ENCODE measurements around the gene PACSIN1.

Gene PACSIN1

GRCh38 chr6:34559651-34560365 lies 93.9 kb downstream of the PACSIN1 start:
- Mint-ChIP-seq H3K4me1 (no peaks in the 10 kb centered on the region), H3K27ac (no peak overlapping the region), H3K4me3 (no peak overlapping the region), H3K9me3 (no peaks in the 10 kb centered on the region), H3K27me3 (no peaks in the 10 kb centered on the region)
- ATAC-seq (no peak), DNase-seq (no peak)

DNA sequence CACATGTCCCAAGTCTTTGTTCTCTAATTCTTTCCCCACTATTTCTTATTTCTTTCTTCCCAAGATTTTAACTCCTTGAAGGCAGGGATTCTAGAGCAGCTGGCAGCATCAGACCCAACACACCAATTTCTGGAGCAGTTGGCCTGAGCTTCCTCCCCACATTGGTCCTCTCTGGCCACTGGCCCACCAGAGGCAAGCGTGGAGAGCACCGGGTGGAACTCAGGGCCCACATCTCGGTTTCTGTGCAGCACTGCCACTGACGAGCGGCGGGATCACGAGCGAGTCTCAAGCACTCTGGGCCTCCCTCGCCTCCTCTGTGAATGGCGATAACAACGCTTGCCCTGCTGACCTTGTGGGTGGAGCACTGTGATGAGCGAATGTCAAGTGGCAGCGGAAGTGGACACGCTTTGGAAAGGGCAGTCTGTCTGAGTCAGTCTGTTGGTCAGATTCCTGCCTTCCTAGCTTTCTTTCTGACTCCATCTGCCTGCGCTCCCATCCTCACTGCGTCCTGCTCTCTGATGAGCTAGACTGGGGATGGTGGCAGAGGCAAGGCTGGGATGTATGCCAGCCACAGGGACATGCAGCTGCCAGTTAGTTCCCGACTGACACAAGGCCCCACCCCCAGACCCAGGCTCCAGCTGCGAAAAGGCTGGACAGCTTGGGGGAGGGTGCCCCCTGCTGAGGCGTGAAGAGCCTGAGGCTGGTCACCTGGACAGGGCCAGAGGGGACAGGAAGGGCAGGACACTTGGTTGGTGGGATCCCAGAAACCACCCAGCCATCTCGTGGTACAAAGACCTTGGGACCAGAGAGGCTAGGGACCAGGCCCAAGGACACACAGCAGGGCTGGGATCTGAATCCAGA lies 94.7 kb downstream of the PACSIN1 start:
- no peak overlapping the region for H3K27ac Mint-ChIP-seq
- H3K9me3 Mint-ChIP-seq: no peaks in the 10 kb centered on the region
- H3K4me1 Mint-ChIP-seq: no peaks in the 10 kb centered on the region
- no peak overlapping the region for H3K4me3 Mint-ChIP-seq
- H3K27me3 Mint-ChIP-seq: no peaks in the 10 kb centered on the region
- DNase-seq (no peak), ATAC-seq (no peak)

- no peaks in the 10 kb centered on the region for H3K9me3 Mint-ChIP-seq
- H3K27ac Mint-ChIP-seq: no peak overlapping the region
- H3K27me3 Mint-ChIP-seq: no peaks in the 10 kb centered on the region
- DNase-seq: no peak
- H3K4me1 Mint-ChIP-seq: no peaks in the 10 kb centered on the region
- no peak overlapping the region for H3K4me3 Mint-ChIP-seq
- no peak for ATAC-seq
These were observed 95.3 kb downstream of the PACSIN1 start for GRCh38 chr6:34561227-34561530.

DNA sequence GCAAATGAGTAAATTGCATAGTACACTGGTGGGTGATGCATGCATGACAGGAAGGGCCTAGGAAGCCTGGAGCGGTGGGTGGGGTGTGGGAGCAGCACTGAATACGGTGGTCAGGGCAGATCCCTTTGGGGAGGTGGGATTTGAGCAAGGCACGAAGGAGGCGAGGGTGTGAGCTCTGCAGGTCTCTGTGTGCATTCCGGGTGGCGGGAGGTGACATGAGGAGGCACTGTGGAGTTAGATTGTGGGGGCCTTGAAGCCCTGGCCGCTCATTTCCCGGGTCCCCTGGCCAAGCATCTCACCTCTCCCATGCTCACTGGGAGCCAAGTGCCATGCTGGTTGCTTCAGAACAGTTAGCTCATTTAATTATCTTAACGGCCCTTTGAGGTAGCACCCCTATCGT lies 96.5 kb downstream of the PACSIN1 start:
- Mint-ChIP-seq H3K27me3 (no peaks in the 10 kb centered on the region), H3K4me1 (no peaks in the 10 kb centered on the region)
- no peak for ATAC-seq

GRCh38 chr6:34562861-34563512 lies 97.1 kb downstream of the PACSIN1 start:
- Mint-ChIP-seq H3K9me3 (no peaks in the 10 kb centered on the region), H3K4me3 (no peak overlapping the region), H3K27ac (no peak overlapping the region), H3K4me1 (no peaks in the 10 kb centered on the region), H3K27me3 (no peaks in the 10 kb centered on the region)
- no peak for ATAC-seq
- DNase-seq: no peak

More for the DNA sequence above, 96.5 kb downstream of the PACSIN1 start:
- Mint-ChIP-seq H3K27ac (no peak overlapping the region), H3K9me3 (no peaks in the 10 kb centered on the region), H3K4me3 (no peak overlapping the region)
- no peak for DNase-seq

DNA sequence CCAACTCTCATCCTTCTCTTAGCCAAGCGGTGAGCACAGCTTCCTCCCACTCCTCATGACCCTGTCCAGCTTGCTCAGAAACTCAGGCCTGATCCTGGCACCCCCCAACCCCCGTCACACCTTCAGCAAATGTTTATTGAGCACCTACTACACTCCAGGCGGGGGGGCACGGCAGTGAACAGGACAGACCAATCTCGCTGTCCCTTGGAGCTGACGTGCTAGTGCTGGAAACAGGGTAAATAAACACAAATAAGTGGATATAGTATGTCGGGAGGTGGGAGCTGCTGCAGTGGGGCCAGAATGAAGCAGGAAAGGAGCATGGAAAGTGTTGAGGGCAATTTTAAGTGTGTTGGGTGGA lies 97.6 kb downstream of the PACSIN1 start:
- no peak overlapping the region for H3K27ac Mint-ChIP-seq
- no peaks in the 10 kb centered on the region for H3K27me3 Mint-ChIP-seq
- no peaks in the 10 kb centered on the region for H3K4me1 Mint-ChIP-seq
- DNase-seq (no peak), ATAC-seq (no peak)
- no peak overlapping the region for H3K4me3 Mint-ChIP-seq
- no peaks in the 10 kb centered on the region for H3K9me3 Mint-ChIP-seq

DNA sequence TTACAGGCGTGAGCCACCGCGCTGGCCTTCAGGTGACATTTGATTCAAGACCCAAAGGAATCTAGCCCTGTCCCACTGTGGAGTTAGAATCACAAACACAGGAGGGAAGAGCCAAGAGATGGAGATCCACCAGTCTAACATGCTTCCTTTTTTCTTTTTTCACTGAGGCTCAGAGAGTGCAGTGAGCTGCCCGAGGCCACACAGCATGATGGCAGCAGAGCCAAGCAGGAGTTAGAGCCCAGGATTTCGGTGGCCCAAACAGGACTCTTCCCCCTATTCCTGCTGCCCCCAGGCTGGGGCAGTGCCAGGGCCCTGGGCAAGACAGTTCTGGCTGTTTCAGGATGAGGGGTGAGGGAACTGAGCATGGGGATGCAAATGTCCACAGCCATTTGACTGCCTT lies 98.3 kb downstream of the PACSIN1 start:
- Mint-ChIP-seq H3K9me3 (no peaks in the 10 kb centered on the region), H3K4me3 (no peak overlapping the region), H3K27me3 (no peaks in the 10 kb centered on the region), H3K27ac (no peak overlapping the region), H3K4me1 (no peaks in the 10 kb centered on the region)
- no peak for ATAC-seq
- no peak for DNase-seq

DNA sequence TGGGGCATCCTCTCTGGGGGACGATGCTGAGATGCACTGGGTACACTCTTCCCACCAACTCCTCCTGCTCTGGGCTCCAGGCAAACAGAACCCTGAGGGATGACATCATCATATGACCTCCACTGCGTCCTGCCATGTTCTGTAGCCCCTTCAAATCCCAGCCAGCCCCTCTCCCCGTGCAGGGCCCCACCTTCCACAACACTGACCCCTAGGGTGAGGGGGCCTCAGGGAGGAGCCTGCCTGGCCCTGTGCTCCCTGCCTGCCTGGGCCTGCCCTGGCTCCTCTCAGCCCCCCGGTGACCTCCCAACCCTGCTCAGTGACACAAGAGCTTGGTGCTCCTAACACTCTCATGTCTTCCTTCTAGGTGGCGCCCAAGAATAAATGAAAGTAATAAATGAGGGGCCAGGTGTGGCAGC lies 99.9 kb downstream of the PACSIN1 start:
- Mint-ChIP-seq H3K27ac (no peak overlapping the region), H3K4me3 (no peak overlapping the region), H3K4me1 (no peaks in the 10 kb centered on the region), H3K9me3 (no peaks in the 10 kb centered on the region), H3K27me3 (no peaks in the 10 kb centered on the region)
- ATAC-seq (no peak), DNase-seq (no peak)

DNA sequence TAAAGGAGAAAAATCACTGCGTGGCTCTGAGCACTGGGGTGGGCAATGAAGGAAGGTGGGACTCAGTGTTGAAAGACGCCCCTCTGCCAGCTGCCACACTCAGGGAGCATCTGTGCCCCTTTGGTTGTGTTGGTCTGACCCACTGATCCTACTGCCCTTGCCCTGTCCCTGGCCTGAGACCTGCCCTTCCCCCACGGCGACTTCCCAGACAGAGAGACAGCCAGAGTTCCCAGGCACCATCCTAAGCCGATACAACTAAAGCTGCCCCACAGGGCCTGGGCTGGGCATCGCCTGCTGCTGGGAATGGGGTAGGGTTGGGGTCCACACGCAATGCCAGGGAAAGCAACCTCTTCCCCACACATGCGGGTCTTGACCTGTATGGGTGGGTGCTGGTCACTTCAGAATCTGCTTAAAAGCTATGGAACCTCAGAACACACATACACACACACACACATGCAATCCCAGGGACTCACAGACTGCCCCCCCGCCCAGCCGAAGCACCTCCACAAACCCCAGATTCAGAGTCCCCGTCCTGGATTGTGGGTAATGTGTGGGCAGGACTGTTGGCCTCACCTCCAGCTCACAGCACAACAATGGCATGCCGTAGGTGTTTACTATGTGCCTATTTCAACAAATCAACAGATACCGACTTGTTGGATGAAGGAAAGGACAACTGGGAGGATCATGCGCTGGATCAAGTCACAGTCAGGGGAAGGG lies 101.1 kb downstream of the PACSIN1 start:
- no peak for ATAC-seq
- H3K9me3 Mint-ChIP-seq: no peaks in the 10 kb centered on the region
- H3K4me3 Mint-ChIP-seq: no peak overlapping the region
- no peaks in the 10 kb centered on the region for H3K27me3 Mint-ChIP-seq
- peak overlapping the region in 1 of 2 donors; percentile 34 for H3K27ac Mint-ChIP-seq
- no peaks in the 10 kb centered on the region for H3K4me1 Mint-ChIP-seq
- DNase-seq: no peak

DNA sequence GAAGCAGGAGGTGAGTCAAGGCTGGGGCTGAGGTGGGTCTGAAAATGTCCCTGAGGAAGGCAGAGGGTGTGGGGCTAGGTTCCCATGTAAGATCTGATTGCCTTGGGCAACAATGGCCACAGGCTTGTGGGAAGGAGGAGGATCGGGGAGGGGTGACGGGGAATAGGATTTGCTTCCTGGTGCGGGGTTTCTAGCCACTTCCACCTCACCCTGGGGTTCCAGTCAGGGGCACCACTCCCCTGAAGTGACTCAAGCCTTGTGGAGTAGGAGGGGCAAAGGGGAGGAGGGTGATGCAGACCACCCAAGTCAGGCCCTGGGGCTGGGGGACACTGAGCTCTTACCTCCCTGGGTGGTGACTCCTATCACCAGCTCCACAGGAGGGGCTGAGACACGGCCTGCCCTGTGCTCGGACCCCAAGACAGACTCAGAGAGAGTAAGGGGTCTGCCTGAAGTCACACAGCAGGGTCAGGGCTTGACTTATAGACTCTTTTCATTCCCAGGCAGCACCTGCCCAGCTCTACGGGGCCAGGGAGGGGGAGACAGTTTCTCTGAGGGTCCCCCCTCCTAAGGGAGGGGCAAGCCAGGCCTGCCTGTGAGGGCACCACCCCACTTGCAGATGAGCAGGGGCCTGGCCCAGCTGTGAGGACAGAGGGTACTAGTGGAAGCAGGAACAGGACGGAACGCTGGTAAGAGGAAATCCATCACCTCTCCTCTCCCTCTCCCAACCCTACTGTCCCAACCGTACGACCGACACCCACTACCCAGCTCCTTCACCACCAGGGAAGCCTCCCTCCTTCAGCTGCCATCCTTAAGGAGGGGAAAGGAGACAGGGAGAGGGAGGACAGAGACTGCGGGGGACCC lies 102.7 kb downstream of the PACSIN1 start:
- Mint-ChIP-seq H3K27me3 (no peaks in the 10 kb centered on the region), H3K4me3 (no peak overlapping the region), H3K27ac (peak overlapping the region in 1 of 2 donors; percentile 50), H3K4me1 (no peaks in the 10 kb centered on the region), H3K9me3 (no peaks in the 10 kb centered on the region)
- DNase-seq: no peak
- ATAC-seq: peak; percentile 18

- ATAC-seq: no peak
- no peak overlapping the region for H3K27ac Mint-ChIP-seq
- no peaks in the 10 kb centered on the region for H3K9me3 Mint-ChIP-seq
- DNase-seq: no peak
- H3K4me3 Mint-ChIP-seq: no peak overlapping the region
- H3K27me3 Mint-ChIP-seq: no peaks in the 10 kb centered on the region
- no peaks in the 10 kb centered on the region for H3K4me1 Mint-ChIP-seq
These were observed 103.6 kb downstream of the PACSIN1 start for GRCh38 chr6:34569361-34569973.

DNA sequence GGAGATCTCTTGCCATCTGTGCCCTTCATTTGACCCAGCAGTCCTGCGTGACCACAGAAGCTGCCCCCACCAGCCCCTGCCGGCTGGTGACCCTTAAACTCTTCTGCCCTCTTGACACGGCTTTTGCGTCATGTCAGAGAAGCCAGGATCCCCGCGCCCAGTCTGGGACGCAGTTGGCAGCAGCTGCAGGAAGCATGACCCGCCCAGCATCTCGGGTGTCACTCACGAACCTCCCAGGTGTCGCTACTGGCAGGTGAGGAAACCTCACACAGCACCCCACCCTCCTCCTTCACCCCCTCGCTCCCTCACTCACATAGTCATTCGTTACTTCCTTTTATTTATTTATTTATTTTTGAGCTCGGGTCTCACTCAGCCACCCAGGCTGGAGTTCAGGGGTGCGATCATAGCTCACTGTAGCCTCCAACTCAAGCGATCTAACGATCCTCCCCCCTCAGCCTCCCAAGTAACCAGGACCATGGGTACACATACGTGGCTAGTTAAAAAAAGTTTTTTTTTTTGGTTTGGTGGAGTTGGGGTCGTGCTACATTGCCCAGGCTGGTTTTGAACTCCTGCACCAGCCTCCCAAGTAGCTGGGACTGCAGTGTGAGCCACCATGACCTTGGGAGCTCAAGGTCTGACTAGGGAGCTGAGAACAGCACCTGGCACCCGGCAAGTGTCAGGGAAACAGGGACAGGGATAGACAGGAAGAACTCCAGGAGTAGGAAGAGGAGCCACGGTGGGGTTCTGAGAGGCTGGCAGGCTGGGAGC lies 104.4 kb downstream of the PACSIN1 start:
- DNase-seq (no peak), ATAC-seq (no peak)
- Mint-ChIP-seq H3K4me1 (no peaks in the 10 kb centered on the region), H3K27me3 (no peaks in the 10 kb centered on the region), H3K27ac (no peak overlapping the region), H3K4me3 (no peak overlapping the region), H3K9me3 (no peaks in the 10 kb centered on the region)

DNA sequence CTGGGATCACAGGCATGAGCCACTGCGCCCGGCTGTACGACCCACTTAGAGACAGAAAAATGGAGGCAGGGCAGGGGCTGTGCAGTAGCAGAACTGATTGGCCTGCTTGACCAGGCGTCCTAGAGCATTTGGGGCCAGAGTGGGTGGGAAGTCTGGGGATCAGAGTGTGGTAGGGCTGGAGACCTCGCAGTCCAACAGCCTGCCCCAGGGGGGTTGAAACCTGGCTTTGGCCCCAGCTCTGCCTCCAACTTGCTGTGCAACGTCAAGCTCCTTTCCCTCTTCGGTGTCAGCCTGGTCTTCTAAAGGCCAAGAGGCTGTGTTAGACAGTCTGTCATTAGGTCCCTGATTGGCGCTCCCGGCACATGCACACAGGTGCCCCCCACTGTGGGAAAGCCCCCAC lies 105.5 kb downstream of the PACSIN1 start:
- no peaks in the 10 kb centered on the region for H3K27me3 Mint-ChIP-seq
- no peaks in the 10 kb centered on the region for H3K4me1 Mint-ChIP-seq
- DNase-seq: no peak
- no peak overlapping the region for H3K4me3 Mint-ChIP-seq
- H3K27ac Mint-ChIP-seq: peak overlapping the region in 1 of 2 donors; percentile 71
- ATAC-seq: no peak
- H3K9me3 Mint-ChIP-seq: no peaks in the 10 kb centered on the region

DNA sequence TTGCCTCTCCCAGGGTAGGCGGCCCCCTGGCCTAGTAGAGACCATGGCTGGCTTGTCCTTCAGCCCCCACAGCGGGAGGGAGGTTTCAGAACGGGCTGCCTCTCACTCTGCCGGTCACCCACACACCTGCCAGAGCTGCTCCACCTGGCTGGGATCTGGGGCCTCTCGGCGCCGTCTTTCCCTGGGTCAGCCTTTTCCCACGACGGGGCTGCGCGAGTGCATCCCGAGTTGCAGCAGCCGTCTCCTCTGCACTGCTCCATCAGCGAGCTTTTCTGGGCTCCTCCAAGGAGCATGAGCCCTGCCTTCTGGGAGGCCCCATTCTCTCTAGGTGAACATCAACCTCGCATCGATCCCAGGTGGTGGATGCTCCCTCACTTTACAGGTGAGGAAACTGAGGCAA lies 106.1 kb downstream of the PACSIN1 start:
- Mint-ChIP-seq H3K9me3 (no peaks in the 10 kb centered on the region), H3K4me1 (no peaks in the 10 kb centered on the region), H3K27ac (peak overlapping the region in 1 of 2 donors; percentile 71), H3K4me3 (no peak overlapping the region), H3K27me3 (no peaks in the 10 kb centered on the region)
- DNase-seq (no peak), ATAC-seq (no peak)
